HEK293 (cell line): ENCODE measurements around the gene LETM1.

Experiments used
- CTCF ChIA-PET: fragments of 350-600 bp; formaldehyde crosslinking; extraction: SDS; loops from one replicate; lab custom pipeline; 2021; ENCODE audit warnings: antibody characterized with exemption; lab: Yijun Ruan, JAX
- POLR2A ChIA-PET: fragments of 300-600 bp; formaldehyde crosslinking; extraction: SDS; loops from one replicate; lab custom pipeline; 2020; ENCODE audit warnings: antibody characterized with exemption, inconsistent platforms; lab: Yijun Ruan, JAX
- H3K27ac ChIP-seq: fragments of 200-500 bp; sonication (Bioruptor generic); 2 replicates; pipeline ENCODE4 v1.5.1; 2014; ENCODE audit warnings: low read depth, low read length, control low read depth, inconsistent platforms; ENCODE audit errors: extremely low read depth
- H3K36me3 ChIP-seq, 2 experiments: fragments of 200-500 bp in 1 of 2; sonication (Bioruptor generic) in 1 of 2; 1 replicate in 1 of 2; 2 replicates in 1 of 2; pipeline ENCODE4 v1.5.1; 2014 to 2017; ENCODE audit warnings: inconsistent platforms in 2 of 2, low read length in 2 of 2; ENCODE audit not compliant: control insufficient read depth in 2 of 2, insufficient read depth in 1 of 2
- H3K4me1 ChIP-seq: fragments of 200-500 bp; sonication (Bioruptor generic); 2 replicates; pipeline ENCODE4 v1.5.1; 2014; ENCODE audit warnings: mild to moderate bottlenecking, low read length, inconsistent platforms; ENCODE audit not compliant: control insufficient read depth, insufficient read depth
- H3K4me3 ChIP-seq: 2 replicates; pipeline ENCODE4 v1.5.1; 2011; ENCODE audit warnings: low read depth, mild to moderate bottlenecking, control low read depth, low read length, moderate library complexity
- H3K9me3 ChIP-seq: fragments of 200-500 bp; sonication (Bioruptor generic); 2 replicates; pipeline ENCODE4 v1.5.1; 2014; ENCODE audit warnings: low read depth, low read length, inconsistent platforms; ENCODE audit not compliant: control insufficient read depth, insufficient read depth
- EGR2 ChIP-seq: fragments of 450-650 bp; formaldehyde crosslinking; IDR thresholded peaks from 2 replicates; pipeline ENCODE4 v1.5.1; 2016; ENCODE audit warnings: low read depth, missing biosample characterization, missing genetic modification characterization
- HOXA7 ChIP-seq: sonication (generic); formaldehyde crosslinking; IDR thresholded peaks from 2 replicates; pipeline ENCODE4 v1.8.1; 2022; ENCODE audit warnings: missing genetic modification reagents, borderline replicate concordance
- KLF1 ChIP-seq: fragments of 450-650 bp; formaldehyde crosslinking; IDR thresholded peaks from 2 replicates; pipeline ENCODE4 v1.5.1; 2016; ENCODE audit warnings: missing biosample characterization, missing genetic modification characterization
- ZFHX2 ChIP-seq: fragments of 450-650 bp; formaldehyde crosslinking; conservative IDR thresholded peaks from 2 replicates; pipeline ENCODE4 v1.5.1; 2016; ENCODE audit warnings: missing biosample characterization, missing genetic modification characterization
- ZNF112 ChIP-seq: fragments of 450-650 bp; formaldehyde crosslinking; IDR thresholded peaks from 2 replicates; pipeline ENCODE4 v1.5.0; 2017; ENCODE audit warnings: missing biosample characterization, missing genetic modification characterization
- ZNF121 ChIP-seq: fragments of 450-650 bp; formaldehyde crosslinking; IDR thresholded peaks from 2 replicates; pipeline ENCODE4 v1.5.1; 2016; ENCODE audit warnings: missing biosample characterization, missing genetic modification characterization
- ZNF2 ChIP-seq: fragments of 450-650 bp; formaldehyde crosslinking; IDR thresholded peaks from 2 replicates; pipeline ENCODE4 v1.5.1; 2016; ENCODE audit warnings: missing biosample characterization, missing genetic modification characterization
- TF ChIP-seq, protein P1 (sequence below): fragments of 450-650 bp; formaldehyde crosslinking; IDR thresholded peaks from 2 replicates; pipeline ENCODE4 v1.5.1; 2016; ENCODE audit warnings: missing biosample characterization, missing genetic modification characterization
- TF ChIP-seq, protein P2 (sequence below): fragments of 450-650 bp; formaldehyde crosslinking; IDR thresholded peaks from 2 replicates; pipeline ENCODE4 v1.5.1; 2016; ENCODE audit warnings: missing biosample characterization, missing genetic modification characterization
- TF ChIP-seq, protein P3 (sequence below): fragments of 450-650 bp; formaldehyde crosslinking; IDR thresholded peaks from 2 replicates; pipeline ENCODE4 v1.5.1; 2016; ENCODE audit warnings: missing biosample characterization, missing genetic modification characterization

The LETM1 gene

DNA sequence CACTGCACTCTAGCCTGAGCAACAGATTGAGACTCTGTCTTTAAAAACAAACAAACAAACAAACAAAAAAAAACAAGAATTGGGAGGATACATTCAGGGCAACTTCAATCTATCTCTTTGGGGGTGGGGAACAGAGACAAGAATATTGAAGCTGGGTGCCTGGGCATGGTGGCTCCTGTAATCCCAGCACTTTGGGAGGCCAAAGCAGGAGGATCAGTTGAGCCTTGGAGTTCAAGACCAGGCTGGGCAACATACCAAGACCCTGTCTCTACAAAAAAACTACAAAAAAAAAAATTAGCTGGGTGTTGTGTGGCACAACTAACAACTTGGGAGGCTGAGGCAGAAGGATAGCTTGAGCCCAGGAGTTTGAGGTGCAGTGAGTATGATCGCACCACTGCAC, 1.2 kb downstream of the LETM1 start:
- CTCF ChIA-PET: interaction anchor here (0.6 kb wide), 1 partner anchor 162 kb away, joined by 4 read pairs; no protein-coding TSS in a partner anchor
- peak overlapping the region; percentile 60 for H3K4me3 ChIP-seq
- no peaks in the 10 kb centered on the region for H3K9me3 ChIP-seq
- H3K4me1 ChIP-seq: peaks cover 3% of the 10 kb centered on the region; the same call in 1 of the 2 replicates
- peak overlapping the region; percentile 74; the same call in 1 of the 2 replicates for H3K27ac ChIP-seq
- H3K36me3 ChIP-seq: peaks cover 0 to 17% of the 10 kb centered on the region in 2 experiments; a peak in 1 of 3 replicates
- POLR2A ChIA-PET: interaction anchor here (0.7 to 1.0 kb wide), 3 partner anchors 18 to 60 kb away, joined by 3 read pairs; no protein-coding TSS in a partner anchor
- TF ChIP-seq, protein P1, sequence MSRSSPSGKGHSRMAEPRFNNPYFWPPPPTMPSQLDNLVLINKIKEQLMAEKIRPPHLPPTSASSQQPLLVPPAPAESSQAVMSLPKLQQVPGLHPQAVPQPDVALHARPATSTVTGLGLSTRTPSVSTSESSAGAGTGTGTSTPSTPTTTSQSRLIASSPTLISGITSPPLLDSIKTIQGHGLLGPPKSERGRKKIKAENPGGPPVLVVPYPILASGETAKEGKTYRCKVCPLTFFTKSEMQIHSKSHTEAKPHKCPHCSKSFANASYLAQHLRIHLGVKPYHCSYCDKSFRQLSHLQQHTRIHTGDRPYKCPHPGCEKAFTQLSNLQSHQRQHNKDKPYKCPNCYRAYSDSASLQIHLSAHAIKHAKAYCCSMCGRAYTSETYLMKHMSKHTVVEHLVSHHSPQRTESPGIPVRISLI (tag by site-specific recombination): no peak
- no peak for TF ChIP-seq HOXA7
- TF ChIP-seq ZNF121: peak; percentile 49; the same call in 1 of the 2 replicates
- TF ChIP-seq, protein P2, sequence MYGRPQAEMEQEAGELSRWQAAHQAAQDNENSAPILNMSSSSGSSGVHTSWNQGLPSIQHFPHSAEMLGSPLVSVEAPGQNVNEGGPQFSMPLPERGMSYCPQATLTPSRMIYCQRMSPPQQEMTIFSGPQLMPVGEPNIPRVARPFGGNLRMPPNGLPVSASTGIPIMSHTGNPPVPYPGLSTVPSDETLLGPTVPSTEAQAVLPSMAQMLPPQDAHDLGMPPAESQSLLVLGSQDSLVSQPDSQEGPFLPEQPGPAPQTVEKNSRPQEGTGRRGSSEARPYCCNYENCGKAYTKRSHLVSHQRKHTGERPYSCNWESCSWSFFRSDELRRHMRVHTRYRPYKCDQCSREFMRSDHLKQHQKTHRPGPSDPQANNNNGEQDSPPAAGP (tag by site-specific recombination): no peak

DNA sequence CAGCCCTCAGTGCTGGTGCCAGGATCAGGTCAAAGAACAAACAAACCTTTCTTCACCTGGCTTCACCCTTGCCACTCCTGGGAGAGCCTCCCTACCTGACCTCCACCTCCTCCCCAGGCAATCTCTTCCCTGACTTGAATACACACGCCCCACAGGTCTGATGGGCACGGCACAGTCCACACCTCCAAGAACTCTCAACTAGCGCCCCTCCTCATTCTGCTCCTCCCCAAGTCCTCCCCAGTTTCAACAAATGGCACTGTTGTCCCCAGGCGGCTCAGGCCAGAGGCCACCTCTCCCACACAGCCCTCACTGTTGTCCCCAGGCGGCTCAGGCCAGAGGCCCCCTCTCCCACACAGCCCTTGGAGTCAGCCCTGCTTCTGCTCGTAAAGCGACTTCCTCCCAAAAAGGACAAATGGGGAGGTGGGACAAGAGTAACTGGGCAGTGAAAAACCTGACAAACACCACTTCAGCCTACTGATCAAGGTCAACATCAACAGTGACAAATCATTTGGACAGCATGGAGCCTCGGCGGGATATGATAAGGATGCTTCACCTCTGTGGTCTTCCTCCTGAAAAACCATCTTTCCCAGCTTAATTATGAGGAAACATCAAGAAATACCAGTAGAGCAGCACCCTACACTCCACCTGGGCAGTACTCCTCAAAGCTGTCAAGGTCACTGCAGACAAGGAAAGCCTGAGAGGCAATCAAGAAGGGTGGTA, 2.9 kb downstream of the LETM1 start:
- H3K9me3 ChIP-seq: no peaks in the 10 kb centered on the region
- H3K27ac ChIP-seq: no peak overlapping the region
- POLR2A ChIA-PET: no interaction called here
- CTCF ChIA-PET: no interaction called here
- no peak overlapping the region for H3K4me3 ChIP-seq
- TF ChIP-seq KLF1 (tag by site-specific recombination) (peak; percentile 60; the same call in 1 of the 2 replicates), ZFHX2 (tag by site-specific recombination) (peak; percentile 38; the same call in 1 of the 2 replicates), EGR2 (tag by site-specific recombination) (0 out of 2 replicates have a peak, but pooled peaks have one; percentile 23), ZNF112 (no peak)
- TF ChIP-seq, all 188 proteins: peak for 3
- peaks cover 0 to 22% of the 10 kb centered on the region in 2 experiments; a peak in 1 of 3 replicates for H3K36me3 ChIP-seq
- peaks cover 3% of the 10 kb centered on the region; the same call in 1 of the 2 replicates for H3K4me1 ChIP-seq

DNA sequence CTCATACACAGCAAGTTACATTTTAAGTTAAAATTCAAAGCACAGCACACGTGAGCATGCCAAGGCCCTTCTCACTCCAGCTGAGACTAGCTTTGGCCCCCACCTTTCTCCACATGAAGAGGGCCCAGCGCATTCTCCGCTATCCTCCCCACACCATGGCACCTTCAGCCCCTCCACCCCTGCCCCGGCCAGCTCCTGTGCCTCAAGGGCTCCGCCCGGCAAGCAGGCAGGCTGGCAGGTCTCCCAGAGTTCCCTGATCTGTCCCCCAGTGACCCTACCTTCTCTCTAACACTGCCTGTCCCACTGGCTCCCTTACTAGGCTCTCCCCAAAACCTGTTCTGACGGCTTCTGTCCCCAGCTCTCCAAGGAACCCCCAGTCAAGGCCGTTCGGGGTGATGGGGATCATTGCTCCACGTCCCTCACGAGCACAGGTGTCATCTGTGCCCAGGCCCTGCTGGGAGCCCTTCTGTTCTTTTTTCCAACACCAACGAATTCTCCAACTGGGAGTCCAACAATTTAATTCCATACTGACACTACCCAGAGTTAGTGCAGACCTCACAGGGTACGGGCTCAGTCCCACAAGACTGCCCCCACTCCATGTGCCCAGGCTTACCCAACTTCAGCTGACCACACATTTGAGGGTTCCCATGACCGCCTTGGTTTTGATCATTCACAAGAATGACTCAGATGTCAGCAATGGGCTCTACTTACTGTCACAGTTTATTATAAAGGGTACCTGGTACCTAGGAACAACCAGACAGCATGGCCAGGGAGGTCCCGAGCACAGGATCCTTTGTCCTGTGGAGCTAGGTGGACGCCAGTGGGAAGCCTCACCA, 4.2 kb downstream of the LETM1 start:
- Histone ChIP-seq H3K4me1 (peaks cover 3% of the 10 kb centered on the region; the same call in 1 of the 2 replicates), H3K9me3 (no peaks in the 10 kb centered on the region), H3K27ac (no peak overlapping the region), H3K36me3 (peaks cover 0 to 31% of the 10 kb centered on the region in 2 experiments; a peak in 1 of 3 replicates), H3K4me3 (no peak overlapping the region)
- ChIA-PET CTCF (no interaction called here), POLR2A (no interaction called here)
- TF ChIP-seq, protein P3, sequence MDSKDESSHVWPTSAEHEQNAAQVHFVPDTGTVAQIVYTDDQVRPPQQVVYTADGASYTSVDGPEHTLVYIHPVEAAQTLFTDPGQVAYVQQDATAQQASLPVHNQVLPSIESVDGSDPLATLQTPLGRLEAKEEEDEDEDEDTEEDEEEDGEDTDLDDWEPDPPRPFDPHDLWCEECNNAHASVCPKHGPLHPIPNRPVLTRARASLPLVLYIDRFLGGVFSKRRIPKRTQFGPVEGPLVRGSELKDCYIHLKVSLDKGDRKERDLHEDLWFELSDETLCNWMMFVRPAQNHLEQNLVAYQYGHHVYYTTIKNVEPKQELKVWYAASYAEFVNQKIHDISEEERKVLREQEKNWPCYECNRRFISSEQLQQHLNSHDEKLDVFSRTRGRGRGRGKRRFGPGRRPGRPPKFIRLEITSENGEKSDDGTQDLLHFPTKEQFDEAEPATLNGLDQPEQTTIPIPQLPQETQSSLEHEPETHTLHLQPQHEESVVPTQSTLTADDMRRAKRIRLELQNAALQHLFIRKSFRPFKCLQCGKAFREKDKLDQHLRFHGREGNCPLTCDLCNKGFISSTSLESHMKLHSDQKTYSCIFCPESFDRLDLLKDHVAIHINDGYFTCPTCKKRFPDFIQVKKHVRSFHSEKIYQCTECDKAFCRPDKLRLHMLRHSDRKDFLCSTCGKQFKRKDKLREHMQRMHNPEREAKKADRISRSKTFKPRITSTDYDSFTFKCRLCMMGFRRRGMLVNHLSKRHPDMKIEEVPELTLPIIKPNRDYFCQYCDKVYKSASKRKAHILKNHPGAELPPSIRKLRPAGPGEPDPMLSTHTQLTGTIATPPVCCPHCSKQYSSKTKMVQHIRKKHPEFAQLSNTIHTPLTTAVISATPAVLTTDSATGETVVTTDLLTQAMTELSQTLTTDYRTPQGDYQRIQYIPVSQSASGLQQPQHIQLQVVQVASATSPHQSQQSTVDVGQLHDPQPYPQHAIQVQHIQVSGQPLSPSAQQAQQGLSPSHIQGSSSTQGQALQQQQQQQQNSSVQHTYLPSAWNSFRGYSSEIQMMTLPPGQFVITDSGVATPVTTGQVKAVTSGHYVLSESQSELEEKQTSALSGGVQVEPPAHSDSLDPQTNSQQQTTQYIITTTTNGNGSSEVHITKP (tag by site-specific recombination): peak; percentile 57; the same call in 1 of the 2 replicates
- TF ChIP-seq ZNF2 (tag by site-specific recombination): no peak
